Stomach (tissue), 4 donors: Measurements from ENCODE around the gene MRTO4.

Experiments used
- POLR2A ChIP-seq, 4 donors: fragments of 450-650 bp; IDR thresholded peaks; one replicate each; pipeline ENCODE4 v1.6.1; 2016; ENCODE audit warnings: antibody characterized with exemption in 4 of 4, control low read depth in 2 of 4, mild to moderate bottlenecking in 1 of 4, moderate library complexity in 1 of 4
- POLR2AphosphoS5 ChIP-seq, 3 donors: sonication (generic); formaldehyde crosslinking; IDR thresholded peaks; one replicate each; pipeline ENCODE4 v1.6.1; 2016; ENCODE audit warnings: antibody characterized with exemption in 3 of 3
- TF ChIP-seq, protein P1 (sequence below), 7 experiments: fragments of 450-650 bp in 4 of 7; fragments of 200-600 bp in 3 of 7; sonication (generic) in 3 of 7; IDR thresholded peaks; one replicate each; pipeline ENCODE4 v1.5.1; 2016 to 2019; ENCODE audit warnings: antibody characterized with exemption in 7 of 7, control low read depth in 2 of 7, mild to moderate bottlenecking in 1 of 7

DNA sequence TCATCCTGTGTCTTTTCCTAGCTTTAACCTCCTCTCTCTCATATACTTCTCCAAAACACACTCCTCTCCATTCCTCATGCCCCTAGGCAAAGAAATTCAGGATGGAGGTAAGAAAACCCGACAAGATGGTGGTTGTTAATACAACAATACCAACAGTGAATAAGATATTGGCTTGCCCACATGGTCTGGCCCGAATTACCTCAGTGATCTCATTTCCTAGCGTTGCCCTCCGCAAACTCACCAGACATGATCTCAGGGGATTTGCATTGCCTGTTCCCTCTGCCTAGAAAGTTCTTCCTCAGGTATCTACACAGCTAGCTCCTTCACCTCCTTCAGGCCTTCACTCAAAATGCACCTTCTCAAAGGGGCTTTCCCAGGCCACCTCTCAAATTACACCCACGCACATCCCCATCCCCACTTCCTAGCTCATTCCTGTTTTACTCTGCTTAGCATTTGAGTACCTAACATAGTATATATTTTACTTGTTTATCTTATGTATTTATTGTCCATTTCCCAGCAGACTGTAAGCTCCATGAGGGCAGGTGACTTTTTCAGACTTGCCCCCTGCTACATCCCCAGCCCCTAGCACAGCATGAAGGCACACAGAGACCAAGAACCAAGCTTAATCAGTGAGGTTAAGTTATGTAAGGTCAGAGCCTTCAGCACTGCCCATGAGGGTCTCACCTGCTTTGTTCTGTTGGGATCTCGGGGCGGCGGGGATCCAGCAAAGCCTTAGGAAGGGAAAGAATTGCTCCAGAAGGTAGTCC lies 31.3 kb upstream of the MRTO4 start:
- no peak for TF ChIP-seq POLR2AphosphoS5 (IDR thresholded peaks at IDR 0.05)
- TF ChIP-seq, protein P1, sequence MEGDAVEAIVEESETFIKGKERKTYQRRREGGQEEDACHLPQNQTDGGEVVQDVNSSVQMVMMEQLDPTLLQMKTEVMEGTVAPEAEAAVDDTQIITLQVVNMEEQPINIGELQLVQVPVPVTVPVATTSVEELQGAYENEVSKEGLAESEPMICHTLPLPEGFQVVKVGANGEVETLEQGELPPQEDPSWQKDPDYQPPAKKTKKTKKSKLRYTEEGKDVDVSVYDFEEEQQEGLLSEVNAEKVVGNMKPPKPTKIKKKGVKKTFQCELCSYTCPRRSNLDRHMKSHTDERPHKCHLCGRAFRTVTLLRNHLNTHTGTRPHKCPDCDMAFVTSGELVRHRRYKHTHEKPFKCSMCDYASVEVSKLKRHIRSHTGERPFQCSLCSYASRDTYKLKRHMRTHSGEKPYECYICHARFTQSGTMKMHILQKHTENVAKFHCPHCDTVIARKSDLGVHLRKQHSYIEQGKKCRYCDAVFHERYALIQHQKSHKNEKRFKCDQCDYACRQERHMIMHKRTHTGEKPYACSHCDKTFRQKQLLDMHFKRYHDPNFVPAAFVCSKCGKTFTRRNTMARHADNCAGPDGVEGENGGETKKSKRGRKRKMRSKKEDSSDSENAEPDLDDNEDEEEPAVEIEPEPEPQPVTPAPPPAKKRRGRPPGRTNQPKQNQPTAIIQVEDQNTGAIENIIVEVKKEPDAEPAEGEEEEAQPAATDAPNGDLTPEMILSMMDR (IDR thresholded peaks at IDR 0.05) = no peak
- no peak for TF ChIP-seq POLR2A (IDR thresholded peaks at IDR 0.05)
